Sigmoid colon (tissue), 7 donors: ENCODE measurements around the gene SEC24C. TPM values are rescaled to one million over a fixed set of nuclear protein-coding genes. Genes with fewer than 3 reads are reported as not detected.

Experiments used
- DNase-seq: peaks from one replicate; pipeline ENCODE4 v3.0.0-alpha.2; 2019
- H3K27ac ChIP-seq, 4 donors: fragments of 200-600 bp; sonication (generic); one replicate each; pipeline ENCODE4 v1.5.1; 2016 to 2019; ENCODE audit warnings: mild to moderate bottlenecking in 1 of 4
- H3K27me3 ChIP-seq, 3 donors: fragments of 200-600 bp; sonication (generic); one replicate each; pipeline ENCODE4 v1.5.1; 2019; ENCODE audit warnings: mild to moderate bottlenecking in 1 of 3
- H3K36me3 ChIP-seq, 4 donors: fragments of 200-600 bp; sonication (generic); one replicate each; pipeline ENCODE4 v1.5.1; 2016 to 2019
- H3K4me1 ChIP-seq, 4 donors: fragments of 200-600 bp; sonication (generic); one replicate each; pipeline ENCODE4 v1.5.1; 2017 to 2019
- H3K4me3 ChIP-seq, 4 donors: fragments of 200-600 bp; sonication (generic); one replicate each; pipeline ENCODE4 v1.5.1; 2017 to 2019; ENCODE audit warnings: mild to moderate bottlenecking in 2 of 4, moderate library complexity in 1 of 4
- H3K9me3 ChIP-seq, 4 donors: fragments of 200-600 bp in 3 of 4; sonication (generic) in 3 of 4; one replicate each; pipeline versions ENCODE4 v1.5.1 to v1.6.1; 2013 to 2019
- CTCF ChIP-seq, 4 experiments: fragments of 450-650 bp in 3 of 4; fragments of 200-600 bp in 1 of 4; IDR thresholded peaks; one replicate each; pipeline ENCODE4 v1.5.1; 2016 to 2019; ENCODE audit warnings: antibody characterized with exemption in 4 of 4, mild to moderate bottlenecking in 3 of 4, moderate library complexity in 2 of 4
- EP300 ChIP-seq, 4 donors: sonication (generic); formaldehyde crosslinking; IDR thresholded peaks; one replicate each; pipeline ENCODE4 v1.6.1; 2017; ENCODE audit warnings: antibody characterized with exemption in 4 of 4
- POLR2A ChIP-seq, 2 donors: fragments of 450-650 bp; IDR thresholded peaks; one replicate each; pipeline ENCODE4 v1.6.1; 2016; ENCODE audit warnings: antibody characterized with exemption in 2 of 2, mild to moderate bottlenecking in 2 of 2, moderate library complexity in 2 of 2
- POLR2AphosphoS5 ChIP-seq, 4 donors: sonication (generic); formaldehyde crosslinking; IDR thresholded peaks; one replicate each; pipeline ENCODE4 v1.6.1; 2017; ENCODE audit warnings: antibody characterized with exemption in 4 of 4
- WGBS, 2 donors: extraction: QIAGEN DNeasy Blood & Tissue Kit; methylation state at CpG; one replicate each; pipeline ENCODE4 v1.1.7; 2013; 5-methylcytosine and 5-hydroxymethylcytosine counted together
- intact Hi-C: fragments of 100-400 bp; cut with DNase I; formaldehyde crosslinking; loops from one replicate; pipeline ENCODE4 v1.15.1; 2023
- polyA plus RNA-seq, 3 donors: library from polyadenylated mRNA; stranded (reverse); fragments of 200-250 nt; gene quantifications; one replicate each; pipeline ENCODE4 v1.2.3, GENCODE V29; 2013
- total RNA-seq, 4 donors: library from RNA; depleted of rRNA; stranded (reverse); fragments of >200 nt; gene quantifications; one replicate each; pipeline ENCODE4 v1.1.0, GENCODE V29; 2016
- donor health status: healthy with polysubstance abuse.
- donor health status: Bipolar disorder and iron deficiency.
- donor health status: healthy.

Gene SEC24C
- total and polyA plus RNA-seq, 7 donors = 25.2 to 52.3 (median 37.5) TPM

- WGBS, 2 donors = 96 to 97% methylated on average over 14 of the region's 14 CpGs
- intact Hi-C loops = no loop called here
- Histone ChIP-seq H3K4me3 (no peak overlapping the region), H3K4me1 (peaks cover 0 to 39% (median 25%) of the 10 kb centered on the region in 4 donors), H3K27ac (no peak overlapping the region), H3K9me3 (no peaks in the 10 kb centered on the region), H3K27me3 (no peaks in the 10 kb centered on the region), H3K36me3 (peaks cover 37 to 66% (median 57%) of the 10 kb centered on the region in 4 donors)
- DNase-seq = no peak
- TF ChIP-seq POLR2AphosphoS5 (IDR thresholded peaks at IDR 0.05) (no peak), CTCF (IDR thresholded peaks at IDR 0.05) (no peak), EP300 (IDR thresholded peaks at IDR 0.05) (no peak), POLR2A (IDR thresholded peaks at IDR 0.05) (no peak)
Measured at GRCh38 chr10:73807471-73807870, 63.3 kb downstream of the SEC24C start.

GRCh38 chr10:73808021-73808815, 64.0 kb downstream of the SEC24C start:
- no peak for DNase-seq
- 93% methylated on average over 16 of the region's 16 CpGs for WGBS, 2 donors
- TF ChIP-seq POLR2AphosphoS5 (IDR thresholded peaks at IDR 0.05) (no peak), EP300 (IDR thresholded peaks at IDR 0.05) (no peak), CTCF (IDR thresholded peaks at IDR 0.05) (no peak), POLR2A (IDR thresholded peaks at IDR 0.05) (no peak)

GRCh38 chr10:73809061-73809818, 65.1 kb downstream of the SEC24C start:
- Histone ChIP-seq H3K4me3 (no peak overlapping the region), H3K9me3 (no peaks in the 10 kb centered on the region), H3K27me3 (no peaks in the 10 kb centered on the region), H3K36me3 (peaks cover 20 to 66% (median 46%) of the 10 kb centered on the region in 4 donors), H3K4me1 (peaks cover 0 to 39% (median 26%) of the 10 kb centered on the region in 4 donors), H3K27ac (peak overlapping the region in 1 of 4 donors; percentile 99)
- intact Hi-C loops = no loop called here
- TF ChIP-seq POLR2AphosphoS5 (IDR thresholded peaks at IDR 0.05) (no peak), CTCF (IDR thresholded peaks at IDR 0.05) (no peak), POLR2A (IDR thresholded peaks at IDR 0.05) (no peak), EP300 (IDR thresholded peaks at IDR 0.05) (no peak)
- DNase-seq = no peak
- 70 to 82% methylated on average over 5 of the region's 5 CpGs for WGBS, 2 donors

More at GRCh38 chr10:73808021-73808815, 64.0 kb downstream of the SEC24C start:
- Histone ChIP-seq H3K4me1 (peaks cover 0 to 39% (median 26%) of the 10 kb centered on the region in 4 donors), H3K4me3 (no peak overlapping the region), H3K36me3 (peaks cover 30 to 66% (median 51%) of the 10 kb centered on the region in 4 donors), H3K27ac (no peak overlapping the region), H3K27me3 (no peaks in the 10 kb centered on the region), H3K9me3 (no peaks in the 10 kb centered on the region)
- intact Hi-C loops = no loop called here

GRCh38 chr10:73810358-73810734, 66.2 kb downstream of the SEC24C start:
- Histone ChIP-seq H3K36me3 (peaks cover 20 to 66% (median 45%) of the 10 kb centered on the region in 4 donors), H3K4me1 (peaks cover 0 to 39% (median 26%) of the 10 kb centered on the region in 4 donors), H3K27ac (peak overlapping the region; percentile 89 to 99 (median 95)), H3K4me3 (peak overlapping the region; percentile 61 to 98 (median 84)), H3K9me3 (no peaks in the 10 kb centered on the region), H3K27me3 (no peaks in the 10 kb centered on the region)
- intact Hi-C loops = loop anchor here (2.0 kb wide), 1 partner anchor 26 kb away; the partner anchor contains the start of gene ZSWIM8
- no peak for TF ChIP-seq EP300 (IDR thresholded peaks at IDR 0.05)
- TF ChIP-seq CTCF (IDR thresholded peaks at IDR 0.05) = no peak
- TF ChIP-seq POLR2A (IDR thresholded peaks at IDR 0.05) = no peak
- WGBS, 2 donors = 67 to 82% methylated on average over 7 of the region's 7 CpGs
- no peak for DNase-seq
